CD8-positive, alpha-beta memory T cell (primary cell): ENCODE data around the gene RAB21. TPM values are rescaled to one million over a fixed set of nuclear protein-coding genes. Genes with fewer than 3 reads are reported as not detected.

Experiments
- CTCF ChIA-PET: fragments of 350-600 bp; sonication (Branson Sonifier 250); formaldehyde crosslinking; loops from one replicate; lab custom pipeline; 2021; ENCODE audit warnings: antibody characterized with exemption; lab: Charles Lee
- POLR2A ChIA-PET: fragments of 350-600 bp; sonication (Branson Sonifier 250); formaldehyde crosslinking; loops from one replicate; lab custom pipeline; 2021; ENCODE audit warnings: antibody characterized with exemption; lab: Charles Lee
- DNase-seq, 5 donors: peaks; one replicate each; pipeline versions ENCODE4 v3.0.0 to v3.0.0-alpha.2; 2020 to 2022; ENCODE audit warnings: mixed read lengths in 1 of 5
- H3K27ac ChIP-seq: one replicate; pipeline ENCODE4 v1.7.0; 2013; ENCODE audit warnings: low read depth, mild to moderate bottlenecking, low read length, moderate library complexity
- H3K27me3 ChIP-seq: 2 replicates; pipeline ENCODE4 v1.7.0; 2013; ENCODE audit warnings: low read length, mild to moderate bottlenecking; ENCODE audit not compliant: insufficient read depth, poor library complexity, severe bottlenecking
- H3K36me3 ChIP-seq: 2 replicates; pipeline ENCODE4 v1.7.0; 2013; ENCODE audit warnings: mild to moderate bottlenecking, low read length, moderate library complexity; ENCODE audit not compliant: insufficient read depth
- H3K4me1 ChIP-seq: 2 replicates; pipeline ENCODE4 v1.7.0; 2013; ENCODE audit warnings: mild to moderate bottlenecking, low read length, moderate library complexity; ENCODE audit not compliant: insufficient read depth
- H3K4me3 ChIP-seq: 2 replicates; pipeline ENCODE4 v1.7.0; 2013; ENCODE audit warnings: mild to moderate bottlenecking, low read length
- H3K9me3 ChIP-seq: 2 replicates; pipeline ENCODE4 v1.7.0; 2013; ENCODE audit warnings: mild to moderate bottlenecking, low read length
- H3K27ac Mint-ChIP-seq, 8 donors: one replicate each; pipeline ENCODE4 v1.8.0; 2020 to 2021; ENCODE audit warnings: mixed read lengths in 8 of 8, mild to moderate bottlenecking in 6 of 8, inconsistent platforms in 3 of 8, moderate library complexity in 3 of 8
- H3K27me3 Mint-ChIP-seq, 2 donors: one replicate each; pipeline ENCODE4 v1.8.0; 2020 to 2021; ENCODE audit warnings: mixed read lengths in 2 of 2, mild to moderate bottlenecking in 1 of 2, moderate library complexity in 1 of 2
- H3K36me3 Mint-ChIP-seq, 3 donors: one replicate each; pipeline ENCODE4 v1.8.0; 2020 to 2021; ENCODE audit warnings: mixed read lengths in 3 of 3, inconsistent platforms in 1 of 3, mild to moderate bottlenecking in 1 of 3
- H3K4me1 Mint-ChIP-seq, 3 donors: one replicate each; pipeline ENCODE4 v1.8.0; 2020 to 2021; ENCODE audit warnings: mixed read lengths in 3 of 3, inconsistent platforms in 1 of 3, mild to moderate bottlenecking in 1 of 3
- H3K4me3 Mint-ChIP-seq, 7 donors: one replicate each; pipeline ENCODE4 v1.8.0; 2020 to 2021; ENCODE audit warnings: mixed read lengths in 7 of 7, mild to moderate bottlenecking in 6 of 7, moderate library complexity in 4 of 7, inconsistent platforms in 2 of 7
- H3K9me3 Mint-ChIP-seq, 5 donors: one replicate each; pipeline ENCODE4 v1.8.0; 2020 to 2022; ENCODE audit warnings: mixed read lengths in 5 of 5, mild to moderate bottlenecking in 3 of 5, moderate library complexity in 2 of 5, inconsistent platforms in 1 of 5
- polyA plus RNA-seq: library from polyadenylated mRNA; unstranded; fragments of 300-500 nt; fragmentation: Illumina TruSeq; gene quantifications from one replicate; pipeline ENCODE4 v1.2.3, GENCODE V29; 2021
- total RNA-seq, 2 experiments: library from RNA; stranded (reverse); gene quantifications; one replicate each; pipeline ENCODE4 v1.2.3, GENCODE V29; 2021

Gene RAB21
- total and polyA plus RNA-seq, 3 experiments from 2014 or later, result 39.3 to 106 (median 100) TPM

DNA sequence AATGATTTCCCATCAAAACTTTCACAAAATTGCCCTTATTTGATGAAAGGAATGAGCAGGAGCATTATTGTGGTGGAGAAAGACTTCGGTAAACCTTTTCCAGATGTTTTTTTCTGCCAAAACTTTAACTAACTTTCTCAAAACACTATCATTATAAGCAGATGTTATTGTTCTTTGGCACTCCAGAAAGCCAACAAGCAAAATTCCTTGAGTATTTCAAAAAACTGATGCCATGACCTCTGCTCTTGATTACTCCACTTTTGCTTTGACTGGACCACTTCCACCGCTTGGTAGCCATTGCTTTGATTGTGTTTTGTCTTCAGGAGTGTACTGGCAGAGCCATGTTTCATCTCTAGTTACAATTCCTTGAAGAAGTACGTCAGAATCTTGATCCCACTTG, 29.7 kb upstream of the RAB21 start:
- H3K27me3 Mint-ChIP-seq, result peaks cover 8 to 9% of the 10 kb centered on the region in 2 donors
- POLR2A ChIA-PET, result no interaction called here
- H3K4me3 Mint-ChIP-seq, result no peak overlapping the region
- H3K27ac Mint-ChIP-seq, result no peak overlapping the region
- CTCF ChIA-PET, result no interaction called here
- DNase-seq, result no peak
- Histone ChIP-seq H3K36me3 (no peaks in the 10 kb centered on the region), H3K4me3 (no peak overlapping the region), H3K4me1 (no peaks in the 10 kb centered on the region), H3K27me3 (no peaks in the 10 kb centered on the region), H3K9me3 (no peaks in the 10 kb centered on the region), H3K27ac (no peak overlapping the region)
- H3K4me1 Mint-ChIP-seq, result no peaks in the 10 kb centered on the region
- no peaks in the 10 kb centered on the region for H3K9me3 Mint-ChIP-seq
- H3K36me3 Mint-ChIP-seq, result no peaks in the 10 kb centered on the region

GRCh38 chr12:71726548-71726947, 28.1 kb upstream of the RAB21 start:
- no peaks in the 10 kb centered on the region for H3K36me3 ChIP-seq
- Mint-ChIP-seq H3K27me3 (peaks cover 9 to 10% of the 10 kb centered on the region in 2 donors), H3K4me3 (no peak overlapping the region), H3K36me3 (no peaks in the 10 kb centered on the region), H3K4me1 (no peaks in the 10 kb centered on the region), H3K9me3 (no peaks in the 10 kb centered on the region), H3K27ac (peak overlapping the region in 1 of 8 donors; percentile 7)
- no peak for DNase-seq
- H3K27ac ChIP-seq, result no peak overlapping the region
- ChIA-PET POLR2A (interaction anchor here (0.5 kb wide), 1 partner anchor 35 kb away, joined by 8 read pairs; no protein-coding TSS in a partner anchor), CTCF (no interaction called here)
- H3K4me3 ChIP-seq, result no peak overlapping the region
- H3K27me3 ChIP-seq, result no peaks in the 10 kb centered on the region
- H3K9me3 ChIP-seq, result no peaks in the 10 kb centered on the region
- H3K4me1 ChIP-seq, result no peaks in the 10 kb centered on the region

GRCh38 chr12:71727958-71728357, 26.7 kb upstream of the RAB21 start:
- no peaks in the 10 kb centered on the region for H3K9me3 Mint-ChIP-seq
- no peak overlapping the region for H3K4me3 Mint-ChIP-seq
- no peaks in the 10 kb centered on the region for H3K27me3 ChIP-seq
- no peak overlapping the region for H3K4me3 ChIP-seq
- ChIA-PET CTCF (no interaction called here), POLR2A (no interaction called here)
- H3K9me3 ChIP-seq, result no peaks in the 10 kb centered on the region
- no peak overlapping the region for H3K27ac Mint-ChIP-seq
- no peaks in the 10 kb centered on the region for H3K4me1 ChIP-seq
- no peaks in the 10 kb centered on the region for H3K36me3 Mint-ChIP-seq
- no peak overlapping the region for H3K27ac ChIP-seq
- peaks cover 9 to 10% of the 10 kb centered on the region in 2 donors for H3K27me3 Mint-ChIP-seq
- no peaks in the 10 kb centered on the region for H3K36me3 ChIP-seq
- H3K4me1 Mint-ChIP-seq, result no peaks in the 10 kb centered on the region
- no peak for DNase-seq

DNA sequence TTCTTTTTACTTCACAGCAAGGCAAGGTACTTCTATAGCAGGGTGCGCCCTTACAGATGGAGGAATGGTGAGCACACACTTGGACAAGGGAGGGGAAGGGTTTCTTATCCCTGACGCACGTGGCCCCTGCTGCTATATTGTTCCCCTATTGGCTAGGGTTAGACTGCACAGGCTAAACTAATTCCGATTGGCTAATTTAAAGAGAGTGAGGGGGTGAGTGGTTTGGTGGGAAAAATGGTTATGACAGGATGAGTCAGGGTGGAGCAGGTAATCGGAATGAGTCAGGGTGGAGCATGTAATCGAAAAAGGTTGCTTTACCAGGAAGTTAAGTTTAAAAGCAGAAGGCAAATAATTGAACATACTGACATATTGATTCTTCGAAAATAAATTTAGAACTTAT, 23.7 kb upstream of the RAB21 start:
- Histone ChIP-seq H3K9me3 (no peaks in the 10 kb centered on the region), H3K4me3 (no peak overlapping the region), H3K4me1 (no peaks in the 10 kb centered on the region), H3K27ac (no peak overlapping the region), H3K27me3 (no peaks in the 10 kb centered on the region), H3K36me3 (no peaks in the 10 kb centered on the region)
- H3K27me3 Mint-ChIP-seq, result peaks cover 3 to 10% of the 10 kb centered on the region in 2 donors
- no peak overlapping the region for H3K4me3 Mint-ChIP-seq
- no peak overlapping the region for H3K27ac Mint-ChIP-seq
- DNase-seq, result no peak
- H3K36me3 Mint-ChIP-seq, result no peaks in the 10 kb centered on the region
- ChIA-PET POLR2A (no interaction called here), CTCF (interaction anchor here (0.9 to 1.0 kb wide), 2 partner anchors 15 to 16 kb away, joined by 3 read pairs; no protein-coding TSS in a partner anchor)
- no peaks in the 10 kb centered on the region for H3K9me3 Mint-ChIP-seq
- no peaks in the 10 kb centered on the region for H3K4me1 Mint-ChIP-seq

- ChIA-PET CTCF (interaction anchor here (0.7 to 1.0 kb wide), 3 partner anchors 14 to 328 kb away, joined by 3 read pairs; no protein-coding TSS in a partner anchor), POLR2A (no interaction called here)
- Histone ChIP-seq H3K4me3 (no peak overlapping the region), H3K27me3 (no peaks in the 10 kb centered on the region), H3K27ac (no peak overlapping the region), H3K4me1 (no peaks in the 10 kb centered on the region), H3K36me3 (no peaks in the 10 kb centered on the region), H3K9me3 (no peaks in the 10 kb centered on the region)
- Mint-ChIP-seq H3K9me3 (no peaks in the 10 kb centered on the region), H3K36me3 (no peaks in the 10 kb centered on the region), H3K27ac (peak overlapping the region in 1 of 8 donors; percentile 25), H3K4me3 (no peak overlapping the region), H3K27me3 (peaks cover 3% of the 10 kb centered on the region in 2 donors), H3K4me1 (no peaks in the 10 kb centered on the region)
- no peak for DNase-seq
These were observed 23.0 kb upstream of the RAB21 start for GRCh38 chr12:71731439-71732356.

GRCh38 chr12:71732357-71732712, 22.3 kb upstream of the RAB21 start:
- peaks cover 2 to 3% of the 10 kb centered on the region in 2 donors for H3K27me3 Mint-ChIP-seq
- Histone ChIP-seq H3K4me1 (no peaks in the 10 kb centered on the region), H3K9me3 (no peaks in the 10 kb centered on the region), H3K27me3 (no peaks in the 10 kb centered on the region), H3K4me3 (no peak overlapping the region), H3K36me3 (no peaks in the 10 kb centered on the region), H3K27ac (no peak overlapping the region)
- CTCF ChIA-PET, result interaction anchor here (0.7 kb wide), 1 partner anchor 329 kb away, joined by 3 read pairs; no protein-coding TSS in a partner anchor
- no peaks in the 10 kb centered on the region for H3K36me3 Mint-ChIP-seq
- no peak overlapping the region for H3K27ac Mint-ChIP-seq
- no peaks in the 10 kb centered on the region for H3K4me1 Mint-ChIP-seq
- H3K9me3 Mint-ChIP-seq, result no peaks in the 10 kb centered on the region
- DNase-seq, result no peak
- no peak overlapping the region for H3K4me3 Mint-ChIP-seq
- POLR2A ChIA-PET, result no interaction called here

DNA sequence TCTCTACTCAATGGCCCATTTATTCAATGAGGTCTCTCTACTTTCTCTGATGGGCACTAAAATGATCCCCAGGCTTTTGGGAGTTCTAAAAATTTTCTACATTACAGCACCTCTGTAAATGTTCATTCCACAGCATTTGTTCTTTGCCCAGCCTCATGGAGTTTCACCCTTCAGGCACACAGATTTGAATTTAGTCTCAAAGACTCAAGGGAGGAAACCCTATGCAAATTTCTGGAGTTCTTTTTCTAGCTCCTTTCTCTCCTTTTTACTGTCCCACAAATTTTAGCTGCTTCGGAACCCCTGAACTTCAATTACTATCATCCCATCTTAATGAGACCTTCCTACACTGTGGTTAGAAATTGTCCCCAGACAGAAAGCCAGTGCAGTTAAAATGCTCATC, 17.5 kb upstream of the RAB21 start:
- Mint-ChIP-seq H3K27me3 (peaks cover 5 to 6% of the 10 kb centered on the region in 2 donors), H3K27ac (peak overlapping the region in 2 of 8 donors; percentile 0 to 1), H3K36me3 (no peaks in the 10 kb centered on the region), H3K9me3 (no peaks in the 10 kb centered on the region), H3K4me1 (no peaks in the 10 kb centered on the region), H3K4me3 (no peak overlapping the region)
- ChIA-PET POLR2A (no interaction called here), CTCF (no interaction called here)
- Histone ChIP-seq H3K36me3 (no peaks in the 10 kb centered on the region), H3K4me3 (no peak overlapping the region), H3K27ac (no peak overlapping the region), H3K27me3 (no peaks in the 10 kb centered on the region), H3K4me1 (no peaks in the 10 kb centered on the region), H3K9me3 (no peaks in the 10 kb centered on the region)
- DNase-seq, result no peak

GRCh38 chr12:71742998-71743397, 11.7 kb upstream of the RAB21 start:
- no peak overlapping the region for H3K27ac ChIP-seq
- POLR2A ChIA-PET, result no interaction called here
- Mint-ChIP-seq H3K4me1 (no peaks in the 10 kb centered on the region), H3K9me3 (no peaks in the 10 kb centered on the region), H3K36me3 (no peaks in the 10 kb centered on the region), H3K4me3 (no peak overlapping the region), H3K27me3 (peaks cover 9 to 10% of the 10 kb centered on the region in 2 donors), H3K27ac (no peak overlapping the region)
- H3K4me1 ChIP-seq, result no peaks in the 10 kb centered on the region
- no peaks in the 10 kb centered on the region for H3K36me3 ChIP-seq
- H3K9me3 ChIP-seq, result no peaks in the 10 kb centered on the region
- DNase-seq, result no peak
- CTCF ChIA-PET, result no interaction called here
- no peak overlapping the region for H3K4me3 ChIP-seq
- H3K27me3 ChIP-seq, result no peaks in the 10 kb centered on the region
